Activated CD8-positive, alpha-beta T cell treated with anti-CD3 and anti-CD28 coated beads, Interleukin-2, amount 10 ng/mL, durations not matched to agents 7 days and 5 days (primary cell): ENCODE measurements around the gene LINC00237. TPM values are rescaled to one million over a fixed set of nuclear protein-coding genes. Genes with fewer than 3 reads are reported as not detected.
A peak's percentile ranks its signal among the peaks of the same experiment; 100 is the strongest.

Experiments
- ATAC-seq: fragments of 150-1000 bp; cut with Tn5 transposase; one replicate; pipeline ENCODE4 v1.10.0; 2021; ENCODE audit warnings: moderate library complexity
- CTCF ChIA-PET: fragments of 350-600 bp; sonication (Branson Sonifier 250); formaldehyde crosslinking; loops from one replicate; lab custom pipeline; 2021; ENCODE audit warnings: antibody characterized with exemption; lab: Charles Lee
- POLR2A ChIA-PET: fragments of 350-600 bp; sonication (Branson Sonifier 250); formaldehyde crosslinking; loops from one replicate; lab custom pipeline; 2021; ENCODE audit warnings: antibody characterized with exemption; lab: Charles Lee
- DNase-seq: peaks from one replicate; pipeline ENCODE4 v3.0.0-alpha.2; 2020
- H3K27ac Mint-ChIP-seq: one replicate; pipeline ENCODE4 v1.8.0; 2021; ENCODE audit warnings: mild to moderate bottlenecking, mixed read lengths
- H3K27me3 Mint-ChIP-seq: one replicate; pipeline ENCODE4 v1.8.0; 2021; ENCODE audit warnings: low read depth, mixed read lengths
- H3K36me3 Mint-ChIP-seq: one replicate; pipeline ENCODE4 v1.8.0; 2021; ENCODE audit warnings: low read depth, mixed read lengths
- H3K4me1 Mint-ChIP-seq: one replicate; pipeline ENCODE4 v1.8.0; 2021; ENCODE audit warnings: low read depth, mixed read lengths
- H3K4me3 Mint-ChIP-seq: one replicate; pipeline ENCODE4 v1.8.0; 2021; ENCODE audit warnings: mild to moderate bottlenecking, mixed read lengths
- H3K9me3 Mint-ChIP-seq: one replicate; pipeline ENCODE4 v1.8.0; 2022; ENCODE audit warnings: mixed read lengths; ENCODE audit not compliant: insufficient read depth
- total RNA-seq, 2 experiments: library from RNA; stranded (reverse); gene quantifications; one replicate each; pipeline ENCODE4 v1.2.3, GENCODE V29; 2021

Gene LINC00237
- not detected for total RNA-seq

DNA sequence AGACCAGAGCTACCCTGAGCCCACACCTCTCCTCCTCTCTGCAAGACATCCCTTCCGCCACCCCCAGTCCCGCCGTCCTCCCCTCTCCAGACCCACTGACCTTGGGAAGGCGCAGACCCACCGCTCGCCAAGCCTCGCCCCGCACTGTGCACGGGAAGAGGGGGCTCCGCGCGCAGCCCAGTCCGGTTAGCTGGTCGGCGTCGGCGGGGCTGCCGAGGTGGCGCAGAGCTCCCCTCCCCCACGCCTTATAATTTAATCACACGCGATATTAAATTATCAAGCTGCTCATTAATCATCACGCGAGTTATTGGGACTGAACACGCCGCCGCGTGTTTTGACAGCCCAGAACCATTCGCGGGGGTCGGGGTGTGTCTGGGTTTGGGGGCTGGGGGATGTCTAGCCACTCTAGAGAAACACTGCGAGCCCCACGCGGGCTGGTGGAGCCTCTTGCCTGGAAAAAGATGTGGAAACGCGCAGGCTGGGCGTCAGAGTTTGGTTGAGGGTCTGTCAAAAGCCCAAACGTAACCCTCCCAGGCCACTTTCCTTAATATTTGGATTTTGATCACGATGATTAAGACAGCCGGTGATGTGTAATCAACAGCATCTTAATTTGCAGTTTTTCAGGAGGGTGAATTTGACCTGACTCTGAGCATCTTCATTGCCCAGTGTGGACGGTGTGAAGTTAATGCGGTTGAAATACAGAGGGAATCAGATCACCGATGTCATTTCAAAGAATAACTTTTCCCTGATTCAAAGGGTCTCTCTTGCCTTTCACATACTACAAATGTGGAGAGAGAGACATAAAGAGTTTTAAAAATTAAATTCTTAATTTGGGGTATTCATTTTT is at the start of gene LINC00237:
Gene LINC00237 (minus strand): TSS at position 188 of the 847 bp plus-strand sequence.
- peaks cover 36% of the 10 kb centered on the region for H3K4me1 Mint-ChIP-seq
- DNase-seq (no peak), ATAC-seq (no peak)
- POLR2A ChIA-PET = no interaction called here
- CTCF ChIA-PET = no interaction called here
- H3K27ac Mint-ChIP-seq = peak within 1 kb of the TSS; percentile 20
- H3K27me3 Mint-ChIP-seq = peaks cover 67% of the 10 kb centered on the region
- peak within 1 kb of the TSS; percentile 18 for H3K4me3 Mint-ChIP-seq
- H3K36me3 Mint-ChIP-seq = no peaks in the 10 kb centered on the region
- no peaks in the 10 kb centered on the region for H3K9me3 Mint-ChIP-seq

DNA sequence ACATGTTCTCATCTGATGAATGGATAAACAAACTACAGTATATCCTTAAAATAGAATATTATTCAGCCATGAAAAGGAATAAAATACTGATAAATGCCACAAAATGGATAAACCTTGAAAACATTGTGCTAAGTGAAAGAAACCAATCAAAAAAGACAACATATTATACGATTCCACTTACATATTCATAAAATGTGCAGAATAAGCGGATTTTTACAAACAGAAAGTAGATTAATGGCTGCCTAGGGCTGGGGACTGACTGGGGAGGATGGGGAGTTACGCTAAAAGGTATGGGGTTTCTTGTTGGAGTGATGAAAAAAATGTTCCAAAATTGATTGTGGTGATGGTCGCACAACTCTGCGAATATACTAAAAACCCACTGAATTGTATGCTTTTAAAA is 49.1 kb upstream of the LINC00237 start:
- Mint-ChIP-seq H3K36me3 (peaks cover 6% of the 10 kb centered on the region), H3K27me3 (no peaks in the 10 kb centered on the region)
- CTCF ChIA-PET = no interaction called here

DNA sequence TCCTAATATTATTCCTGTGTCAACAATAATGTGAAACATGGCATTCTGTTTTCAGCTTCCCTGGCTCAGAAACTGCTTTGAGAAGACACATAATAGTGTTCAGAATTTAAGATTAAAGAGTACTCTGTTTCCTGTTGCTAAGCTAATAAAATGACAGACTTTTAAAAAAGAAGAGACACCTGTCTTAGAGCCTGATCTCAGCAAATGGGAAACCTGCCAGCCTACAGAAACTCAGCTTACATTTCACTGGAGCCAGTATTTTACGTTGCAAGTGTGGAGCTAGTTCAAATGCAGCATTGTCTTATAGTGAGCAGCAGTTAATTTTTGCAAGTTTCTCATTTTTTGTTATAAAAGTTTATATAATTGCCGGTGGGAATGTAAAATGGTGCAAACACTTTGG is 48.5 kb upstream of the LINC00237 start:
- Mint-ChIP-seq H3K27ac (no peak overlapping the region), H3K27me3 (no peaks in the 10 kb centered on the region), H3K9me3 (no peaks in the 10 kb centered on the region), H3K4me3 (no peak overlapping the region), H3K4me1 (peaks cover 3% of the 10 kb centered on the region), H3K36me3 (peaks cover 4% of the 10 kb centered on the region)
- ATAC-seq = no peak
- ChIA-PET CTCF (no interaction called here), POLR2A (no interaction called here)
- DNase-seq = no peak

More for the DNA sequence above, 49.1 kb upstream of the LINC00237 start:
- Mint-ChIP-seq H3K4me3 (no peak overlapping the region), H3K4me1 (peaks cover 4% of the 10 kb centered on the region), H3K27ac (no peak overlapping the region), H3K9me3 (no peaks in the 10 kb centered on the region)
- no peak for DNase-seq
- no peak for ATAC-seq
- POLR2A ChIA-PET = no interaction called here

DNA sequence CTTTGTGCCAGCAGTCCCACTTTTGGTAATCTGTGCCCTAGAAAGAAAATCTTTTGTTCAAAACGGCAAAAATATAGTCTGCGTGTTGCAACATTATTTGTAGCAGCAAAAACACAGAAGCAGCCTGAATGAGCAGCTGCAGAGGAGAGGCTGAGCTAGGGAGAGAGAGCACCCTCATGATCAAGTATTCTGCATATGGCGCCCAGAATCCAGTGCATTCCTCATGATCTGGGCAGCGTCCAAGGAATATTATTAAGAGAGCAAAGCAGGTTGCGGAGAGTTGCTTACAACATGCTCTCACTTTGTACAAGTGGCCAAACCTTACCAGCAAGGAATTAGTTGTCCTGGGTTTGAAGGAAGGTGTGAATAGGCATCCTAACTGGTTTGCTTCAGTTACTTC is 45.6 kb upstream of the LINC00237 start:
- ATAC-seq (no peak), DNase-seq (no peak)
- H3K9me3 Mint-ChIP-seq = no peaks in the 10 kb centered on the region
- no peaks in the 10 kb centered on the region for H3K27me3 Mint-ChIP-seq
- no peak overlapping the region for H3K4me3 Mint-ChIP-seq
- ChIA-PET CTCF (interaction anchor here (1.4 kb wide), 1 partner anchor 84 kb away, joined by 3 read pairs; no protein-coding TSS in a partner anchor), POLR2A (no interaction called here)
- peaks cover 6% of the 10 kb centered on the region for H3K36me3 Mint-ChIP-seq
- H3K4me1 Mint-ChIP-seq = peaks cover 4% of the 10 kb centered on the region
- H3K27ac Mint-ChIP-seq = no peak overlapping the region

DNA sequence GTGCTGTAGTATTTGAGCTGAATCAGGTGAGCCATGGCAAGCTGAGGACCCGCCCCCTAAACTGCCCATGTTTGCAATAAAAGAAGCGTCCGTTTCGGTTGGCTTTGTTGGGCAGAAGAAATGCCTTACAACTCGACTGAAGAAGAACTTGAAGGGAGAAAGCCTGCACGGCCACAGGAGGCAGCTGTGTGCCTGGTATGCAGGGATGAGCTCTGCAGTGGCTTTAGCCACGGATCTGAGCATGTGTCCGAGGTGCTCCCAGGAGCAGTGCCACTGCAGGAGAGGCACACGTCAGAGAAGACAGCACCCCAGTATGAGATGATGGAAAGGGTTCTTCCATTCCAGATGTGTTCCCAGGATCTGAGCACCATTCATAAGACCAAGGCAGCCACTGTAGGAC is 43.2 kb upstream of the LINC00237 start:
- Mint-ChIP-seq H3K27ac (no peak overlapping the region), H3K27me3 (no peaks in the 10 kb centered on the region), H3K4me1 (peaks cover 4% of the 10 kb centered on the region), H3K4me3 (no peak overlapping the region), H3K9me3 (no peaks in the 10 kb centered on the region), H3K36me3 (peaks cover 5% of the 10 kb centered on the region)
- DNase-seq (no peak), ATAC-seq (no peak)
- ChIA-PET CTCF (interaction anchor here (1.9 kb wide), 1 partner anchor 86 kb away, joined by 4 read pairs; no protein-coding TSS in a partner anchor), POLR2A (no interaction called here)

DNA sequence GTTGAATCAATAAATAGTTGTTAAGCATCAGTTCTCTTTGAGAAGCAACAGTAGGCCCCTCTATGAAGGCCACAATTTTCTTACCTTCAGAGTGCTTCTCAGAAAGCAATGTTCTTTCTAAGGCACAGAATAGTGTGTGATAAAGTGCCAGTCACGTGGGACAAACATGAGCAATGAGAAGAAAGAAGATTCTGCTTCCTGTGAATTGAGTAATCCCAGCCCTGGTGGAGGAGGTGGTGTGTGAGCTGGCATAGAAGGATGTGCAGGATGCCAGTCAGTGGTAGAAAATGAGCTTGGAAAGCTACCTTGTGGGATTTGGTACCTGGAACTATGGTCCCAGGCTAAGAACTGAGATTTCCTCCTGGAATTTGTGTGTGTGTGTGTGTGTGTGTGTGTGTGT is 41.4 kb upstream of the LINC00237 start:
- peaks cover 3% of the 10 kb centered on the region for H3K36me3 Mint-ChIP-seq
- DNase-seq (no peak), ATAC-seq (no peak)
- peaks cover 4% of the 10 kb centered on the region for H3K4me1 Mint-ChIP-seq
- ChIA-PET CTCF (interaction anchor here (1.0 to 1.9 kb wide), 2 partner anchors 8 to 88 kb away, joined by 3 to 4 read pairs; no protein-coding TSS in a partner anchor), POLR2A (interaction anchor here (0.6 kb wide), 1 partner anchor 8 kb away, joined by 3 read pairs; no protein-coding TSS in a partner anchor)
- H3K9me3 Mint-ChIP-seq = no peaks in the 10 kb centered on the region
- no peak overlapping the region for H3K4me3 Mint-ChIP-seq
- H3K27me3 Mint-ChIP-seq = no peaks in the 10 kb centered on the region
- H3K27ac Mint-ChIP-seq = no peak overlapping the region

DNA sequence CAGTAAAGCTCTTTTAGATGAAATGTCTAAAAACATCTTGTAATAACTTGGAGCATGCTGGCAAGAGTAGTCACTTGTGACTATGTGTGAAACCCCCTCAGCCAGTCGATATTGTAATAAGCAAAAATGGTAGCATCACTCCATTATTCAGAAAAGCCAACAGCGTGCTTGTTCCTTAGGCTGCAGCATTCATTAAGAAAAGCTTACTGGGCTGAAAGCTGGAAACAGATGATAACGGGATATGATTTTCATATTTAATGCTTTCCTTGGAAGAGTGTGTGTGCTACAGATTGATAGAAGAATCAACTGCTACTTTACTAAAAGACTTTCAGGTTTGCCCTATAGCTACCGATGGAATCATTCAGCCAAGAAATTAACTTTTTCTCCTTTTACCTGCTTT is 40.1 kb upstream of the LINC00237 start:
- no peaks in the 10 kb centered on the region for H3K9me3 Mint-ChIP-seq
- no peaks in the 10 kb centered on the region for H3K27me3 Mint-ChIP-seq
- H3K4me3 Mint-ChIP-seq = no peak overlapping the region
- POLR2A ChIA-PET = no interaction called here
- no peak for ATAC-seq
- no peak overlapping the region for H3K27ac Mint-ChIP-seq
- peaks cover 3% of the 10 kb centered on the region for H3K36me3 Mint-ChIP-seq
- H3K4me1 Mint-ChIP-seq = peaks cover 4% of the 10 kb centered on the region
- DNase-seq = no peak
- CTCF ChIA-PET = interaction anchor here (2.1 kb wide), 1 partner anchor 90 kb away, joined by 6 read pairs; no protein-coding TSS in a partner anchor

DNA sequence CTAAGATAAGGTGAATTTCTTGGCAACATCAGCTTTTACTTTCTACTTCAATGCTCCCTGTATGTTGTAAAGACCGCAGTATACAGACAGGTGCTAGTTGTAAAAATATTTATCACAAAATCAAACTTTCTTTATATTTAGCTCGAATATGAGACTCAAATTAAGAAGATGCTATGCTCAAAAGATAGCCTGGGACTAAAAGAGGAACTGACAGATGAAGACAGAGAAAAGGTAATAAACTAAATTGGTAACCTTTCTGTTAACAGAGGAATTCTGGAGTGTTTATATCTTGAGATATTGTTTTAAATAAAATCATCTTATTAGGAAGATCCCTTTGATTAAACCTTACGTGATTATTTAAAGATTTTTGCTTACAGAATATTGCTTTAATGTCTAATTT is 39.3 kb upstream of the LINC00237 start:
- ATAC-seq = no peak
- no peak overlapping the region for H3K4me3 Mint-ChIP-seq
- POLR2A ChIA-PET = no interaction called here
- DNase-seq = no peak
- H3K27ac Mint-ChIP-seq = no peak overlapping the region
- H3K4me1 Mint-ChIP-seq = peaks cover 4% of the 10 kb centered on the region
- H3K9me3 Mint-ChIP-seq = no peaks in the 10 kb centered on the region
- CTCF ChIA-PET = interaction anchor here (0.6 to 2.1 kb wide), 2 partner anchors 21 to 91 kb away, joined by 3 to 6 read pairs; no protein-coding TSS in a partner anchor
- peaks cover 3% of the 10 kb centered on the region for H3K36me3 Mint-ChIP-seq
- no peaks in the 10 kb centered on the region for H3K27me3 Mint-ChIP-seq

DNA sequence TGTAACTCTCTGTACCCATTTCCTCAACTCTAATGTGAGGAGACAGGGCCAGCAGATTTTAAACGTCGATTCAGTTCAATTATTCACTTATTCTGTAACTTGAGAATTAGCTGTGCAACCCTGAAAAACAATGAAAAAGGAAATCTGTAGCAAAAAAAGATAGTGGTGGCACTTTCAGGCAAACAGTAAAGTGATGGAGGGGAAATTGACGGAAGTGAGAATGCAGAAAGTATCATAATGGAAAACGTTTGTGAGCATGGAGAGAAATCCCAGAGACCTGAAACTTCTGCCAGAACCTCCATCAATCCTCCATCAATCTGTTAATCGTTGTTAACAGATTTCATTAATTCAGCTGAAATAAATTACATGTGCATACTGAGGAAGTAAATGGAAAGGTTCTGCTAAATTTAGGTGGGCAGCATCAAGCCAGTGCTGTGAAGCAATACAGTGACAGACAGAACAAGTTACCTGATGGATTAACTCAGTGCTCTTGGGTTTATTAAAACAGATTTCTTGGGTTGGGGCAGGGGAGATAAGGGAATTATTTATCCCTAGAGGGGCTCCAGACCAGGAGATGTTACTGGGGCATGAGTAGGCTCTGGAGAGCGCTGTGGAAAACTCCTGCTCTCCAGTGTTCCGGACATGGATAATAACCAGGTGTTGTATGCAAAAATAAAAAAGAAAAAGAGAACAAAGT is 37.2 kb upstream of the LINC00237 start:
- Mint-ChIP-seq H3K27ac (no peak overlapping the region), H3K36me3 (peaks cover 5% of the 10 kb centered on the region), H3K4me3 (no peak overlapping the region), H3K27me3 (no peaks in the 10 kb centered on the region), H3K9me3 (no peaks in the 10 kb centered on the region), H3K4me1 (peaks cover 4% of the 10 kb centered on the region)
- DNase-seq = no peak
- no peak for ATAC-seq
- ChIA-PET CTCF (no interaction called here), POLR2A (no interaction called here)

DNA sequence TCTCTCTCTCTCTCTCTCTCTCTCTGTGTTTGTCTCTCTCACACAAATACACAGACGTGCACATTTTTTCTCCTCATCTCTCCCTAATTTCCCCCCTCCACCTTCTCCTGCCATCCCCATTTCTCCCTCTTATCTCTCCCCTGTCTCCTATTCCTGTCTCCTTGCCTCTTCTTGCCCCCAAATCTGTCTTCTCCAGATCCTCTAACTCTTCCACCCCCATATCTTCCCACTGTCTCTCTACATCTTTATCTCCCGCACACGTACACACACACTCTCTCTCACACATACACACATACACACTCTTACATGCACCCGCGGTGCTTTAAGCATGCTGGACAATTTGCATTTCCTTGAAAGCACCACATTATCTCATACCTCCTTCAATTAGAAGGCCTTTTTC is 35.7 kb upstream of the LINC00237 start:
- Mint-ChIP-seq H3K27ac (no peak overlapping the region), H3K4me3 (no peak overlapping the region), H3K9me3 (no peaks in the 10 kb centered on the region), H3K4me1 (no peaks in the 10 kb centered on the region), H3K27me3 (no peaks in the 10 kb centered on the region), H3K36me3 (peaks cover 13% of the 10 kb centered on the region)
- ChIA-PET POLR2A (interaction anchor here (0.6 kb wide), 1 partner anchor 256 kb away, joined by 3 read pairs; no protein-coding TSS in a partner anchor), CTCF (no interaction called here)
- no peak for ATAC-seq
- DNase-seq = no peak

DNA sequence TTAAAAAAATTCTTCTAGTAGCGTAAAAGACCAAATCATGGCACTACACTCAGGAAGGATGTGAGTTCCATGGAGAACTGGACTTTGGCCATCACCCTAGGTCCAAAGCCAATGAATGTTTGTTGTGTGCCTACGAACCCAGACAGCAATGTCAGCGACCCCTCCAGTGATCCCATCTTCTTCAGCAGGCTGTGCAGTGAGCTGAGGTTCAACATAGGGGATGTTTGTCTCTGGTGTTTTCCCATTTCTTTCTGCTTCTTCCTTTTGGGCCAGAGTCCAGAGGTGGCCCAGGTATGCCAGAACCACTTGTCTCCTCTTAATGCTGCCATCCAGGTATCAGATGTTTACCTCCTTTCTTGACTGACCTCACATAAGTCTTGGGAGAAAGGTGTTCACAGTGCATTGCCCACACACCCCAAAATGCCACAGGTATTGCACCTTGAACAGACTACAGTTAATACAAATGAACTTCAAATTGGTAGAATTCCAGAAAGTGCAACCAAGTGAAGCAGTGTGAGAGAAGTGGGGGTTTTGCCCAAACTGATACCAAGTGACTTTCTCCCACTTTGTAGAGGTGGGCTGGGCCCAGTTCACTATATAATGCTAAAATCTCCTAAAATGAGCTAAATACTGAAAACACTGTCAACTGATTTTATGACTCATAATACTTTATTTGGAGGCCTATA is 33.9 kb upstream of the LINC00237 start:
- no peaks in the 10 kb centered on the region for H3K27me3 Mint-ChIP-seq
- no peak overlapping the region for H3K27ac Mint-ChIP-seq
- peaks cover 18% of the 10 kb centered on the region for H3K36me3 Mint-ChIP-seq
- H3K9me3 Mint-ChIP-seq = no peaks in the 10 kb centered on the region
- DNase-seq (no peak), ATAC-seq (no peak)
- ChIA-PET CTCF (interaction anchor here (0.7 to 1.3 kb wide), 4 partner anchors 8 to 95 kb away, joined by 3 to 4 read pairs (median 4); no protein-coding TSS in a partner anchor), POLR2A (interaction anchor here (0.7 kb wide), 1 partner anchor 163 kb away, joined by 3 read pairs; the partner anchor contains the start of gene XRN2)
- H3K4me3 Mint-ChIP-seq = no peak overlapping the region
- H3K4me1 Mint-ChIP-seq = peaks cover under 1% of the 10 kb centered on the region
